Mucosa of rectum (tissue), 2 donors: Measurements from ENCODE around the gene ARHGAP10.
"Not testable (repeated sequence)": the region's sequence is repeated elsewhere in the genome, so short reads cannot be mapped to it uniquely, and the experiment has no call there.

Experiments
- H3K27ac ChIP-seq, 2 donors: one replicate each; pipeline ENCODE4 v1.7.0; 2013; ENCODE audit warnings: inconsistent platforms in 2 of 2, low read depth in 2 of 2, low read length in 2 of 2
- H3K27me3 ChIP-seq, 2 donors: one replicate each; pipeline ENCODE4 v1.7.0; 2013; ENCODE audit warnings: low read length in 2 of 2; ENCODE audit not compliant: control insufficient read depth in 2 of 2, insufficient read depth in 2 of 2
- H3K36me3 ChIP-seq, 2 donors: one replicate each; pipeline ENCODE4 v1.7.0; 2013; ENCODE audit warnings: low read length in 2 of 2; ENCODE audit not compliant: control insufficient read depth in 2 of 2, insufficient read depth in 2 of 2
- H3K4me1 ChIP-seq, 2 donors: one replicate each; pipeline ENCODE4 v1.7.0; 2013; ENCODE audit warnings: low read length in 2 of 2, mild to moderate bottlenecking in 1 of 2; ENCODE audit not compliant: control insufficient read depth in 2 of 2, insufficient read depth in 2 of 2
- H3K4me3 ChIP-seq, 2 donors: one replicate each; pipeline ENCODE4 v1.7.0; 2013; ENCODE audit warnings: low read length in 2 of 2
- H3K9ac ChIP-seq, 2 donors: one replicate each; pipeline ENCODE4 v1.7.0; 2013; ENCODE audit warnings: low read length in 2 of 2, low read depth in 1 of 2, mild to moderate bottlenecking in 1 of 2
- H3K9me3 ChIP-seq, 2 donors: one replicate each; pipeline ENCODE4 v1.7.0; 2013; ENCODE audit warnings: low read length in 2 of 2; ENCODE audit not compliant: control insufficient read depth in 2 of 2
- donor health status: healthy.
- donor health status: Normal muscosa, but diverticular disease.

Gene ARHGAP10

GRCh38 chr4:147910315-147910714, 178.4 kb downstream of the ARHGAP10 start:
- Histone ChIP-seq H3K9me3 (no peaks in the 10 kb centered on the region), H3K36me3 (no peaks in the 10 kb centered on the region), H3K27me3 (no peaks in the 10 kb centered on the region), H3K4me3 (no peak overlapping the region), H3K4me1 (no peaks in the 10 kb centered on the region), H3K27ac (no peak overlapping the region), H3K9ac (no peak overlapping the region)

GRCh38 chr4:147912106-147912505, 180.2 kb downstream of the ARHGAP10 start:
- H3K9ac ChIP-seq, H3K27ac ChIP-seq, H3K36me3 ChIP-seq, H3K27me3 ChIP-seq, H3K9me3 ChIP-seq, H3K4me3 ChIP-seq, H3K4me1 ChIP-seq: not testable (repeated sequence)

GRCh38 chr4:147913137-147913536, 181.2 kb downstream of the ARHGAP10 start:
- Histone ChIP-seq H3K4me3 (no peak overlapping the region), H3K9me3 (no peaks in the 10 kb centered on the region), H3K27ac (no peak overlapping the region), H3K36me3 (no peaks in the 10 kb centered on the region), H3K27me3 (no peaks in the 10 kb centered on the region), H3K4me1 (no peaks in the 10 kb centered on the region), H3K9ac (no peak overlapping the region)

GRCh38 chr4:147916351-147916750, 184.5 kb downstream of the ARHGAP10 start:
- H3K27me3 ChIP-seq: no peaks in the 10 kb centered on the region
- no peak overlapping the region for H3K9ac ChIP-seq
- no peaks in the 10 kb centered on the region for H3K9me3 ChIP-seq
- no peaks in the 10 kb centered on the region for H3K36me3 ChIP-seq
- no peak overlapping the region for H3K27ac ChIP-seq
- no peaks in the 10 kb centered on the region for H3K4me1 ChIP-seq
- no peak overlapping the region for H3K4me3 ChIP-seq

- Histone ChIP-seq H3K4me3 (no peak overlapping the region), H3K9ac (no peak overlapping the region), H3K36me3 (no peaks in the 10 kb centered on the region), H3K4me1 (no peaks in the 10 kb centered on the region), H3K27me3 (no peaks in the 10 kb centered on the region), H3K9me3 (no peaks in the 10 kb centered on the region), H3K27ac (no peak overlapping the region)
These were observed 191.5 kb downstream of the ARHGAP10 start for GRCh38 chr4:147923381-147923780.

- no peak overlapping the region for H3K4me3 ChIP-seq
- H3K27ac ChIP-seq: no peak overlapping the region
- no peaks in the 10 kb centered on the region for H3K4me1 ChIP-seq
- no peak overlapping the region for H3K9ac ChIP-seq
- H3K9me3 ChIP-seq: no peaks in the 10 kb centered on the region
- no peaks in the 10 kb centered on the region for H3K27me3 ChIP-seq
- no peaks in the 10 kb centered on the region for H3K36me3 ChIP-seq
These were observed 192.0 kb downstream of the ARHGAP10 start for GRCh38 chr4:147923854-147924253.

- no peaks in the 10 kb centered on the region for H3K36me3 ChIP-seq
- no peak overlapping the region for H3K4me3 ChIP-seq
- no peak overlapping the region for H3K27ac ChIP-seq
- H3K4me1 ChIP-seq: no peaks in the 10 kb centered on the region
- no peaks in the 10 kb centered on the region for H3K9me3 ChIP-seq
- no peaks in the 10 kb centered on the region for H3K27me3 ChIP-seq
- no peak overlapping the region for H3K9ac ChIP-seq
These were observed 192.9 kb downstream of the ARHGAP10 start for GRCh38 chr4:147924604-147925412.

- H3K36me3 ChIP-seq: no peaks in the 10 kb centered on the region
- no peak overlapping the region for H3K27ac ChIP-seq
- H3K4me3 ChIP-seq: no peak overlapping the region
- no peak overlapping the region for H3K9ac ChIP-seq
- H3K27me3 ChIP-seq: no peaks in the 10 kb centered on the region
- H3K9me3 ChIP-seq: no peaks in the 10 kb centered on the region
- H3K4me1 ChIP-seq: no peaks in the 10 kb centered on the region
These were observed 195.7 kb downstream of the ARHGAP10 start for GRCh38 chr4:147927377-147928137.

- Histone ChIP-seq H3K27ac (no peak overlapping the region), H3K27me3 (no peaks in the 10 kb centered on the region), H3K36me3 (no peaks in the 10 kb centered on the region), H3K4me3 (no peak overlapping the region), H3K9ac (no peak overlapping the region), H3K4me1 (no peaks in the 10 kb centered on the region), H3K9me3 (no peaks in the 10 kb centered on the region)
These were observed 196.5 kb downstream of the ARHGAP10 start for GRCh38 chr4:147928400-147928799.

GRCh38 chr4:147929746-147930145, 197.9 kb downstream of the ARHGAP10 start:
- H3K4me3 ChIP-seq: no peak overlapping the region
- H3K27ac ChIP-seq: no peak overlapping the region
- no peak overlapping the region for H3K9ac ChIP-seq
- no peaks in the 10 kb centered on the region for H3K27me3 ChIP-seq
- no peaks in the 10 kb centered on the region for H3K4me1 ChIP-seq
- H3K9me3 ChIP-seq: no peaks in the 10 kb centered on the region
- H3K36me3 ChIP-seq: no peaks in the 10 kb centered on the region
